Colonic mucosa (tissue), 4 donors: ENCODE measurements around the gene REEP3. TPM values are rescaled to one million over a fixed set of nuclear protein-coding genes. Genes with fewer than 3 reads are reported as not detected.

Experiments used
- DNase-seq: peaks from one replicate; pipeline ENCODE4 v3.0.0-alpha.2; 2020
- H3K27ac ChIP-seq: fragments of 200-600 bp; one replicate; pipeline ENCODE4 v1.8.0; 2021
- H3K27me3 ChIP-seq: fragments of 200-600 bp; one replicate; pipeline ENCODE4 v1.8.0; 2021
- H3K36me3 ChIP-seq: fragments of 200-600 bp; one replicate; pipeline ENCODE4 v1.8.0; 2021
- H3K4me1 ChIP-seq: fragments of 200-600 bp; one replicate; pipeline ENCODE4 v1.8.0; 2021; ENCODE audit warnings: mild to moderate bottlenecking
- H3K4me3 ChIP-seq: fragments of 200-600 bp; one replicate; pipeline ENCODE4 v1.8.0; 2021
- H3K9ac ChIP-seq, 2 donors: one replicate each; pipeline ENCODE4 v1.7.0; 2013; ENCODE audit warnings: control low read depth in 2 of 2, low read depth in 2 of 2, low read length in 2 of 2
- H3K9me3 ChIP-seq: fragments of 200-600 bp; one replicate; pipeline ENCODE4 v1.8.0; 2021
- CTCF ChIP-seq: fragments of 200-600 bp; IDR thresholded peaks from one replicate; pipeline ENCODE4 v1.8.0; 2022; ENCODE audit warnings: antibody characterized with exemption, mild to moderate bottlenecking
- intact Hi-C: fragments of 100-400 bp; cut with DNase I; formaldehyde crosslinking; loops from one replicate; pipeline ENCODE4 v1.14.1; 2022
- total RNA-seq, 2 donors: library from RNA; stranded (reverse); fragmentation: NEBNext Ultra II Directional in 1 of 2; extraction: Animal tissue kit (Norgen Biotek cat#: 25700) in 1 of 2; gene quantifications; one replicate each; pipeline ENCODE4 v1.2.1, GENCODE V29; 2021
- donor health status: healthy.
- donor health status: DM: no; HTN: no; CAD: no.
- donor health status: DM: no; HTN: no; CAD: no.

Gene REEP3
- total RNA-seq, 2 donors from 2014 or later = 33.1 to 66.0 TPM

GRCh38 chr10:63501954-63502353, 19.2 kb upstream of the REEP3 start:
- no peak overlapping the region for H3K4me3 ChIP-seq
- H3K36me3 ChIP-seq = no peaks in the 10 kb centered on the region
- no peaks in the 10 kb centered on the region for H3K27me3 ChIP-seq
- no peak overlapping the region for H3K27ac ChIP-seq
- no peaks in the 10 kb centered on the region for H3K4me1 ChIP-seq
- intact Hi-C loops = no loop called here
- H3K9me3 ChIP-seq = no peaks in the 10 kb centered on the region
- no peak overlapping the region for H3K9ac ChIP-seq
- TF ChIP-seq CTCF = no peak
- DNase-seq = no peak

GRCh38 chr10:63502832-63503231, 18.4 kb upstream of the REEP3 start:
- no peak for DNase-seq
- no peaks in the 10 kb centered on the region for H3K36me3 ChIP-seq
- H3K4me1 ChIP-seq = no peaks in the 10 kb centered on the region
- H3K9ac ChIP-seq = no peak overlapping the region
- no peak for TF ChIP-seq CTCF
- H3K27ac ChIP-seq = no peak overlapping the region
- no peaks in the 10 kb centered on the region for H3K9me3 ChIP-seq
- H3K27me3 ChIP-seq = no peaks in the 10 kb centered on the region
- intact Hi-C loops = no loop called here
- no peak overlapping the region for H3K4me3 ChIP-seq

- TF ChIP-seq CTCF = no peak
- intact Hi-C loops = no loop called here
These were observed 17.8 kb upstream of the REEP3 start for GRCh38 chr10:63503395-63503794.

GRCh38 chr10:63504145-63504881, 16.9 kb upstream of the REEP3 start:
- no peak overlapping the region for H3K4me3 ChIP-seq
- no peaks in the 10 kb centered on the region for H3K9me3 ChIP-seq
- no peak overlapping the region for H3K27ac ChIP-seq
- DNase-seq = no peak
- H3K9ac ChIP-seq = no peak overlapping the region
- H3K36me3 ChIP-seq = no peaks in the 10 kb centered on the region
- intact Hi-C loops = no loop called here
- no peaks in the 10 kb centered on the region for H3K4me1 ChIP-seq
- no peak for TF ChIP-seq CTCF
- no peaks in the 10 kb centered on the region for H3K27me3 ChIP-seq

More at GRCh38 chr10:63503395-63503794, 17.8 kb upstream of the REEP3 start:
- Histone ChIP-seq H3K4me1 (no peaks in the 10 kb centered on the region), H3K27ac (no peak overlapping the region), H3K9ac (no peak overlapping the region), H3K36me3 (no peaks in the 10 kb centered on the region), H3K9me3 (no peaks in the 10 kb centered on the region), H3K4me3 (no peak overlapping the region), H3K27me3 (no peaks in the 10 kb centered on the region)
- DNase-seq = no peak

- Histone ChIP-seq H3K4me3 (no peak overlapping the region), H3K4me1 (no peaks in the 10 kb centered on the region), H3K36me3 (no peaks in the 10 kb centered on the region), H3K9me3 (no peaks in the 10 kb centered on the region), H3K27ac (no peak overlapping the region), H3K9ac (no peak overlapping the region), H3K27me3 (no peaks in the 10 kb centered on the region)
- TF ChIP-seq CTCF = no peak
- intact Hi-C loops = no loop called here
- DNase-seq = no peak
These were observed 15.6 kb upstream of the REEP3 start for GRCh38 chr10:63505562-63505961.
